Occipital lobe (tissue), 2 donors: ENCODE data around the gene CLGN. TPM values are rescaled to one million over a fixed set of nuclear protein-coding genes. Genes with fewer than 3 reads are reported as not detected.
A peak's percentile ranks its signal among the peaks of the same experiment; 100 is the strongest.

ENCODE experiments used
- DNase-seq: peaks from one replicate; lab custom pipeline; 2025; lab: John Stamatoyannopoulos, UW
- total RNA-seq: library from RNA; depleted of rRNA; stranded (reverse); fragments of >200 nt; gene quantifications from one replicate; pipeline ENCODE4 v1.2.3, GENCODE V29; 2014

The CLGN gene
- total RNA-seq, 1 donor from 2014 or later = 3.4 TPM

- DNase-seq = no peak
These were observed 53.3 kb downstream of the CLGN start for GRCh38 chr4:140374130-140374477.

- peak; percentile 99 for DNase-seq
These were observed 53.9 kb downstream of the CLGN start, which contains the start of gene SCOC for GRCh38 chr4:140373328-140374129. TSS of gene SCOC (plus strand) at chr4:140373646. CDS start at chr4:140379171, 5,525 bp downstream.

- DNase-seq = no peak
These were observed 54.6 kb downstream of the CLGN start for GRCh38 chr4:140372751-140373327.

- no peak for DNase-seq
These were observed 58.8 kb downstream of the CLGN start for GRCh38 chr4:140368686-140369085.

GRCh38 chr4:140367738-140368137, 59.7 kb downstream of the CLGN start:
- no peak for DNase-seq

- DNase-seq = no peak
These were observed 63.9 kb downstream of the CLGN start for GRCh38 chr4:140363558-140363957.

- DNase-seq = no peak
These were observed 64.4 kb downstream of the CLGN start for GRCh38 chr4:140363051-140363450.

- DNase-seq = no peak
These were observed 66.3 kb downstream of the CLGN start for GRCh38 chr4:140361099-140361498.

GRCh38 chr4:140359562-140360427, 67.7 kb downstream of the CLGN start:
- no peak for DNase-seq

- no peak for DNase-seq
These were observed 69.2 kb downstream of the CLGN start for GRCh38 chr4:140358281-140358680.

GRCh38 chr4:140357868-140358267, 69.6 kb downstream of the CLGN start:
- no peak for DNase-seq

GRCh38 chr4:140355288-140355687, 72.2 kb downstream of the CLGN start:
- no peak for DNase-seq

- no peak for DNase-seq
These were observed 73.7 kb downstream of the CLGN start for GRCh38 chr4:140353786-140354185.

GRCh38 chr4:140351093-140352075, 76.1 kb downstream of the CLGN start:
- no peak for DNase-seq

- no peak for DNase-seq
These were observed 77.6 kb downstream of the CLGN start for GRCh38 chr4:140349816-140350215.

GRCh38 chr4:140346136-140346535, 81.3 kb downstream of the CLGN start:
- DNase-seq = no peak

- DNase-seq = peak; percentile 56
These were observed 82.8 kb downstream of the CLGN start for GRCh38 chr4:140344621-140345020.

- no peak for DNase-seq
These were observed 83.3 kb downstream of the CLGN start for GRCh38 chr4:140344101-140344500.

GRCh38 chr4:140343303-140343702, 84.1 kb downstream of the CLGN start:
- no peak for DNase-seq

GRCh38 chr4:140342620-140343019, 84.8 kb downstream of the CLGN start:
- DNase-seq = no peak
